ENCODE measurements around the gene FGD6.

- no peak for TF ChIP-seq CTCF (IDR thresholded peaks at IDR 0.05; ENCODE audit: insufficient read depth, low read length, poor library complexity, severe bottlenecking)
- no peak for TF ChIP-seq EZH2phosphoT487 (conservative IDR thresholded peaks at IDR 0.05; ENCODE audit: low read length)
Observed at GRCh38 chr12:95214466-95214865, 2.8 kb downstream of the FGD6 start.

Data from SU-DHL-6 (cell line).